DOHH2 (cell line): ENCODE data around the gene AIRE.

Experiments used
- H3F3A ChIP-seq: fragments of 200-600 bp; sonication (generic), shearing (Covaris generic); 2 replicates; pipeline ENCODE4 v1.6.0; 2016; ENCODE audit warnings: antibody characterized with exemption, mild to moderate bottlenecking; ENCODE audit not compliant: control insufficient read depth, insufficient read depth
- H3K27ac ChIP-seq: fragments of 200-600 bp; sonication (generic); 2 replicates; pipeline ENCODE4 v1.5.1; 2014; ENCODE audit warnings: low read depth, mild to moderate bottlenecking, low read length, moderate library complexity
- H3K27me3 ChIP-seq: fragments of 200-600 bp; sonication (generic); 2 replicates; pipeline ENCODE4 v1.6.1; 2014; ENCODE audit warnings: mild to moderate bottlenecking, low read length, mixed read lengths; ENCODE audit not compliant: control insufficient read depth
- H3K36me3 ChIP-seq: fragments of 200-600 bp; sonication (generic); 2 replicates; pipeline ENCODE4 v1.6.1; 2014; ENCODE audit warnings: mild to moderate bottlenecking, low read length, moderate library complexity, mixed read lengths; ENCODE audit not compliant: control insufficient read depth
- H3K4me1 ChIP-seq: fragments of 200-600 bp; sonication (generic); 2 replicates; pipeline ENCODE4 v1.6.1; 2014; ENCODE audit warnings: mild to moderate bottlenecking, low read length, mixed read lengths; ENCODE audit not compliant: control insufficient read depth
- H3K4me2 ChIP-seq: fragments of 200-600 bp; sonication (generic); 2 replicates; pipeline ENCODE4 v1.6.0; 2014; ENCODE audit warnings: mild to moderate bottlenecking, low read length, moderate library complexity
- H3K4me3 ChIP-seq: fragments of 200-600 bp; sonication (generic); 2 replicates; pipeline ENCODE4 v1.5.1; 2014; ENCODE audit warnings: mild to moderate bottlenecking, low read length, mixed read lengths
- H3K79me2 ChIP-seq: fragments of 200-600 bp; sonication (generic); 2 replicates; pipeline ENCODE4 v1.6.1; 2014; ENCODE audit warnings: mild to moderate bottlenecking, low read length, mixed read lengths; ENCODE audit not compliant: control insufficient read depth
- H3K9me2 ChIP-seq: fragments of 200-600 bp; sonication (generic); replicated peaks from 2 replicates; pipeline ENCODE4 v1.6.1; 2014; ENCODE audit warnings: mild to moderate bottlenecking, low read length, mixed read lengths; ENCODE audit not compliant: control insufficient read depth
- H3K9me3 ChIP-seq: fragments of 200-600 bp; sonication (generic); 2 replicates; pipeline ENCODE4 v1.6.1; 2014; ENCODE audit warnings: antibody characterized with exemption, low read length, mixed read lengths; ENCODE audit not compliant: control insufficient read depth, insufficient read depth
- H4K20me1 ChIP-seq: fragments of 200-600 bp; sonication (generic); 2 replicates; pipeline ENCODE4 v1.6.0; 2014; ENCODE audit warnings: low read depth, mild to moderate bottlenecking, antibody characterized with exemption, low read length, moderate library complexity; ENCODE audit not compliant: control insufficient read depth, insufficient read depth
- CTCF ChIP-seq: fragments of 200-600 bp; sonication (generic); IDR thresholded peaks from one replicate; pipeline ENCODE4 v1.5.1; 2014; ENCODE audit warnings: antibody characterized with exemption, mild to moderate bottlenecking, low read depth, low read length; ENCODE audit not compliant: poor library complexity, severe bottlenecking
- EZH2phosphoT487 ChIP-seq: fragments of 200-600 bp; sonication (generic); IDR thresholded peaks from 2 replicates; pipeline ENCODE4 v1.6.1; 2017; ENCODE audit warnings: borderline replicate concordance, mild to moderate bottlenecking, antibody characterized with exemption, low read length, moderate library complexity, mixed read lengths

The AIRE gene

GRCh38 chr21:44286086-44286715 lies 525 bp downstream of the AIRE start:
- Histone ChIP-seq H4K20me1 (no peaks in the 10 kb centered on the region), H3K4me1 (no peaks in the 10 kb centered on the region; the same call in 1 of the 2 replicates), H3K4me2 (no peak overlapping the region), H3F3A (no peaks in the 10 kb centered on the region), H3K4me3 (no peak overlapping the region), H3K27ac (no peak overlapping the region), H3K9me2 (no peaks in the 10 kb centered on the region), H3K27me3 (peaks cover 22% of the 10 kb centered on the region), H3K36me3 (no peaks in the 10 kb centered on the region), H3K9me3 (no peaks in the 10 kb centered on the region), H3K79me2 (no peaks in the 10 kb centered on the region)
- TF ChIP-seq EZH2phosphoT487 (no peak), CTCF (no peak)

GRCh38 chr21:44286716-44287632 lies 1.3 kb downstream of the AIRE start:
- no peak overlapping the region for H3K4me3 ChIP-seq
- H4K20me1 ChIP-seq, result no peaks in the 10 kb centered on the region
- H3K4me1 ChIP-seq, result no peaks in the 10 kb centered on the region; the same call in 1 of the 2 replicates
- no peaks in the 10 kb centered on the region for H3K9me3 ChIP-seq
- H3F3A ChIP-seq, result no peaks in the 10 kb centered on the region
- H3K27ac ChIP-seq, result no peak overlapping the region
- H3K4me2 ChIP-seq, result no peak overlapping the region
- no peaks in the 10 kb centered on the region for H3K9me2 ChIP-seq
- TF ChIP-seq CTCF (no peak), EZH2phosphoT487 (no peak)
- H3K79me2 ChIP-seq, result no peaks in the 10 kb centered on the region
- H3K36me3 ChIP-seq, result no peaks in the 10 kb centered on the region
- H3K27me3 ChIP-seq, result peaks cover 25% of the 10 kb centered on the region

- no peaks in the 10 kb centered on the region for H3K36me3 ChIP-seq
- H3K4me2 ChIP-seq, result no peak overlapping the region
- no peaks in the 10 kb centered on the region for H3K79me2 ChIP-seq
- peaks cover 24% of the 10 kb centered on the region for H3K27me3 ChIP-seq
- no peaks in the 10 kb centered on the region for H3K9me2 ChIP-seq
- H4K20me1 ChIP-seq, result no peaks in the 10 kb centered on the region
- H3F3A ChIP-seq, result no peaks in the 10 kb centered on the region
- H3K4me3 ChIP-seq, result no peak overlapping the region
- no peaks in the 10 kb centered on the region; the same call in 1 of the 2 replicates for H3K4me1 ChIP-seq
- no peak for TF ChIP-seq CTCF
- TF ChIP-seq EZH2phosphoT487, result no peak
- H3K27ac ChIP-seq, result no peak overlapping the region
- no peaks in the 10 kb centered on the region for H3K9me3 ChIP-seq
Measured at GRCh38 chr21:44288251-44289110, 2.8 kb downstream of the AIRE start.
